Activated naive CD4-positive, alpha-beta T cell treated with anti-CD3 and anti-CD28 coated beads for 36 hours (primary cell): ENCODE data around the gene PCED1B. TPM values are rescaled to one million over a fixed set of nuclear protein-coding genes. Genes with fewer than 3 reads are reported as not detected.

Experiments used
- CTCF ChIA-PET: fragments of 350-600 bp; sonication (Branson Sonifier 250); formaldehyde crosslinking; loops from one replicate; lab custom pipeline; 2021; ENCODE audit warnings: antibody characterized with exemption; lab: Charles Lee
- DNase-seq: peaks from one replicate; pipeline ENCODE4 v3.0.0-alpha.2; 2020
- H3K27ac Mint-ChIP-seq: one replicate; pipeline ENCODE4 v1.8.0; 2021; ENCODE audit warnings: mild to moderate bottlenecking, mixed read lengths
- H3K27me3 Mint-ChIP-seq: one replicate; pipeline ENCODE4 v1.8.0; 2021; ENCODE audit warnings: low read depth, mixed read lengths
- H3K36me3 Mint-ChIP-seq: one replicate; pipeline ENCODE4 v1.8.0; 2021; ENCODE audit warnings: low read depth, mixed read lengths
- H3K4me1 Mint-ChIP-seq: one replicate; pipeline ENCODE4 v1.8.0; 2021; ENCODE audit warnings: low read depth, mixed read lengths
- H3K4me3 Mint-ChIP-seq: one replicate; pipeline ENCODE4 v1.8.0; 2021; ENCODE audit warnings: mild to moderate bottlenecking, moderate library complexity, mixed read lengths
- H3K9me3 Mint-ChIP-seq: one replicate; pipeline ENCODE4 v1.8.0; 2021; ENCODE audit warnings: mixed read lengths
- intact Hi-C: fragments of 100-400 bp; cut with micrococcal nuclease; formaldehyde crosslinking; loops from one replicate; pipeline ENCODE4 v1.15.1; 2023
- total RNA-seq, 2 experiments: library from RNA; stranded (reverse); gene quantifications; one replicate each; pipeline ENCODE4 v1.2.3, GENCODE V29; 2021

Gene PCED1B, protein sequence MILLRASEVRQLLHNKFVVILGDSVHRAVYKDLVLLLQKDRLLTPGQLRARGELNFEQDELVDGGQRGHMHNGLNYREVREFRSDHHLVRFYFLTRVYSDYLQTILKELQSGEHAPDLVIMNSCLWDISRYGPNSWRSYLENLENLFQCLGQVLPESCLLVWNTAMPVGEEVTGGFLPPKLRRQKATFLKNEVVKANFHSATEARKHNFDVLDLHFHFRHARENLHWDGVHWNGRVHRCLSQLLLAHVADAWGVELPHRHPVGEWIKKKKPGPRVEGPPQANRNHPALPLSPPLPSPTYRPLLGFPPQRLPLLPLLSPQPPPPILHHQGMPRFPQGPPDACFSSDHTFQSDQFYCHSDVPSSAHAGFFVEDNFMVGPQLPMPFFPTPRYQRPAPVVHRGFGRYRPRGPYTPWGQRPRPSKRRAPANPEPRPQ
- 100 to 1,000 TPM; 138 to 143 TPM for total RNA-seq

- peaks cover 33% of the 10 kb centered on the region for H3K36me3 Mint-ChIP-seq
- no peaks in the 10 kb centered on the region for H3K27me3 Mint-ChIP-seq
- CTCF ChIA-PET: interaction anchor here (0.9 to 3.4 kb wide), 12 partner anchors 9 to 318 kb away, joined by 3 to 15 read pairs (median 5); no protein-coding TSS in a partner anchor
- H3K9me3 Mint-ChIP-seq: no peaks in the 10 kb centered on the region
- peaks cover 69% of the 10 kb centered on the region for H3K4me1 Mint-ChIP-seq
- peak within 1 kb of the TSS; percentile 95 for H3K4me3 Mint-ChIP-seq
- peak within 1 kb of the TSS; percentile 94 for H3K27ac Mint-ChIP-seq
- peak; percentile 88 for DNase-seq
- intact Hi-C loops: loop anchor here (1.0 to 5.0 kb wide), 7 partner anchors 47 to 608 kb away; no protein-coding TSS in a partner anchor
Measured at GRCh38 chr12:47079468-47079980, at the start of gene PCED1B, which contains the start of gene AMIGO2. TSS of gene PCED1B (plus strand) at chr12:47079621. CDS start at chr12:47235064, 155,443 bp downstream. TSS of gene AMIGO2 (minus strand) at chr12:47079959. CDS start at chr12:47079002, 957 bp downstream.

DNA sequence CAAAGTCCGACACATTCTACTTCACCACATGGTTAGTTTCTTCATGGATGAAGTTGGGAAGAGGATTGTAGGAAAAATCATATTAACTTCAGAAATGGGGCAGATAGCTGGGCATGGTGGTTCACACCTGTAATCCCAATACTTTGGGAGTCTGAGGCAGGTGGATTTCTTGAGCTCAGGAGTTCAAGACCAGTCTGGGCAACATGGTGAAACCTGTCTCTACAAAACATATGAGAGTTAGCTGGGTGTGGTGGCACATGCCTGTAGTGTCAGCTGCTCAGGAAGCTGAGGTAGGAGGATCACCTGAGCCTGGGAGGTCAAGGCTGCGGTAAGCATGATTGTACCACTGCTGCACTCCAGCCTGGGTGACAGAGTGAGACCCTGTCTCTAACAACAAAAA is 49.5 kb upstream of the PCED1B start:
- CTCF ChIA-PET: no interaction called here
- Mint-ChIP-seq H3K36me3 (no peaks in the 10 kb centered on the region), H3K4me3 (no peak overlapping the region), H3K27me3 (no peaks in the 10 kb centered on the region), H3K4me1 (peaks cover 36% of the 10 kb centered on the region), H3K27ac (no peak overlapping the region), H3K9me3 (no peaks in the 10 kb centered on the region)
- no peak for DNase-seq
- intact Hi-C loops: loop anchor here (5.0 to 10.0 kb wide), 4 partner anchors 177 to 875 kb away; partner anchors contain the start of gene RPAP3

GRCh38 chr12:47032644-47033043 is 46.8 kb upstream of the PCED1B start:
- Mint-ChIP-seq H3K4me3 (no peak overlapping the region), H3K4me1 (peaks cover 43% of the 10 kb centered on the region), H3K27ac (peak overlapping the region; percentile 79), H3K9me3 (no peaks in the 10 kb centered on the region), H3K36me3 (no peaks in the 10 kb centered on the region), H3K27me3 (no peaks in the 10 kb centered on the region)
- CTCF ChIA-PET: interaction anchor here (0.6 to 4.5 kb wide), 52 partner anchors 10 to 740 kb away, joined by 3 to 56 read pairs (median 4); partner anchors contain the start of genes AMIGO2 and PCED1B
- DNase-seq: peak; percentile 34
- intact Hi-C loops: loop anchor here (1.0 to 5.0 kb wide), 14 partner anchors 39 to 805 kb away; partner anchors contain the start of genes AMIGO2, PCED1B and RPAP3

DNA sequence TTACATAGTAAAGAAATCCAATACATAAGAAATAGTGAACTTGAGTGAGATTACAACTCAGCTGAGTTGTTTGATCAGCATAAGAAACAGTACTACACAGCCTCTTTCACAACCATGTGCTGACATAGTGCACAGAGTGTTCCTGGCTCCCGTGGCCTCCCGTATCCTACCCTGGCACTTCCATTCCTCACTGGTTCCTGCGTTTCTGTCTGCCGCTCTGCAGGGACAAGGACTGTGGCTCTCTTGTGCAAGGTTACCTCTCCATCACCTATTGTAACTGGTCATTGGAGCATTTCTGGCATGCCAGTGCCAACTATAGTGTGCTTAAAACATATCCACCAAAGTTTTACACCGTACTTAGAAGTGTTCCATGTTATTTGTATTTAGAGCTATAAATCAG is 46.3 kb upstream of the PCED1B start:
- CTCF ChIA-PET: interaction anchor here (0.6 to 4.5 kb wide), 41 partner anchors 10 to 739 kb away, joined by 3 to 56 read pairs (median 4); partner anchors contain the start of genes AMIGO2 and PCED1B
- H3K4me1 Mint-ChIP-seq: peaks cover 43% of the 10 kb centered on the region
- H3K4me3 Mint-ChIP-seq: no peak overlapping the region
- intact Hi-C loops: loop anchor here (1.0 to 5.0 kb wide), 8 partner anchors 46 to 804 kb away; partner anchors contain the start of genes AMIGO2, PCED1B and RPAP3
- H3K27me3 Mint-ChIP-seq: no peaks in the 10 kb centered on the region
- no peak for DNase-seq
- no peaks in the 10 kb centered on the region for H3K9me3 Mint-ChIP-seq
- no peaks in the 10 kb centered on the region for H3K36me3 Mint-ChIP-seq
- peak overlapping the region; percentile 79 for H3K27ac Mint-ChIP-seq

GRCh38 chr12:47033789-47034555 is 45.4 kb upstream of the PCED1B start:
- Mint-ChIP-seq H3K9me3 (no peaks in the 10 kb centered on the region), H3K27ac (peak overlapping the region; percentile 43), H3K4me1 (peaks cover 48% of the 10 kb centered on the region), H3K36me3 (no peaks in the 10 kb centered on the region), H3K27me3 (no peaks in the 10 kb centered on the region), H3K4me3 (no peak overlapping the region)
- peak; percentile 35 for DNase-seq
- intact Hi-C loops: loop anchor here (1.0 to 5.0 kb wide), 8 partner anchors 45 to 803 kb away; partner anchors contain the start of genes AMIGO2, PCED1B and RPAP3
- CTCF ChIA-PET: interaction anchor here (0.6 to 4.5 kb wide), 14 partner anchors 11 to 669 kb away, joined by 3 to 56 read pairs (median 11); partner anchors contain the start of genes AMIGO2 and PCED1B

DNA sequence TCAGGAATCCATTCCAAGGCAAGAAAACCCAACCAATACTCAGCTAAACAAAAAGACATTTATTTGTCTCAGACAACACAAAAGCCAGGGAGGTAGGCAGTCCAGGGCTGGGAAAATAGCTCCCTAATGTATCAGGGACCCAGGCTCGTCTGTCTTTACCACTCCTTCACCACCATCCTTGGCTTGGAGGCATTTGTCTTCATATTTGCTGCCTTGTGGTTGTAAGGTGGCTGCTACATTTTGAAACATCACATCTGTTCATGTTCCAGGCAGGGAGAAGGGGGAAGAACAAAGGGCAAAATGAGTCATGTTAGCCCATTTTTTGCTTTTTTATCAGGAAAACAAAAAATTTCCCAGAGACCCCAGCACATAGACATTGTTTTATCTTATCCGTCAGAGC is 44.8 kb upstream of the PCED1B start:
- Mint-ChIP-seq H3K9me3 (no peaks in the 10 kb centered on the region), H3K4me1 (peaks cover 45% of the 10 kb centered on the region), H3K4me3 (no peak overlapping the region), H3K27me3 (no peaks in the 10 kb centered on the region), H3K27ac (no peak overlapping the region), H3K36me3 (no peaks in the 10 kb centered on the region)
- intact Hi-C loops: loop anchor here (5.0 kb wide), 3 partner anchors 173 to 803 kb away; partner anchors contain the start of gene RPAP3
- CTCF ChIA-PET: interaction anchor here (1.5 to 4.5 kb wide), 4 partner anchors 18 to 363 kb away, joined by 3 to 56 read pairs (median 30); no protein-coding TSS in a partner anchor
- no peak for DNase-seq

DNA sequence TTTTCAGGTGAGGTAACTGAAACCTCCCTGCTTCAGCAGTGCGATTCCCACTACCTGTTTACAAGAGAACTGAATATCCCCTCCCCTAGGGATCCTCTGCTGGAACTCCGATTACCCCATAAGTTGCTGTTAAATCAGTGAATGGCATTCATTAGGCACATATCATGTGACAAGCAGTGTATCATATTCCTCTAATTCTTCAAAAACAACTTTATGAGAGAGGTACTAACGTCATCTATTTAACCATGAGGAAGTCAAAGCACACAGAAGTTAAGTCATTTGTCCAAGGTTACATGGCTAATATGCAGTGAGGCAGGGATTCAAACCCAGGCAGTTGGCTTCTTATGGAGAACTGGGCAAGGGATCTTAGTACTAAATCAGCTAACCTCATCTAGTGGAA is 43.9 kb upstream of the PCED1B start:
- DNase-seq: no peak
- H3K27me3 Mint-ChIP-seq: no peaks in the 10 kb centered on the region
- no peak overlapping the region for H3K27ac Mint-ChIP-seq
- no peak overlapping the region for H3K4me3 Mint-ChIP-seq
- intact Hi-C loops: no loop called here
- H3K9me3 Mint-ChIP-seq: no peaks in the 10 kb centered on the region
- H3K36me3 Mint-ChIP-seq: no peaks in the 10 kb centered on the region
- CTCF ChIA-PET: interaction anchor here (0.7 to 4.5 kb wide), 3 partner anchors 36 to 362 kb away, joined by 3 to 56 read pairs (median 4); no protein-coding TSS in a partner anchor
- H3K4me1 Mint-ChIP-seq: peaks cover 42% of the 10 kb centered on the region

GRCh38 chr12:47038270-47038748 is 41.1 kb upstream of the PCED1B start:
- CTCF ChIA-PET: interaction anchor here (0.7 to 1.3 kb wide), 2 partner anchors 359 to 612 kb away, joined by 3 to 5 read pairs; no protein-coding TSS in a partner anchor
- Mint-ChIP-seq H3K9me3 (no peaks in the 10 kb centered on the region), H3K4me1 (peaks cover 28% of the 10 kb centered on the region), H3K27me3 (no peaks in the 10 kb centered on the region), H3K27ac (no peak overlapping the region), H3K4me3 (no peak overlapping the region), H3K36me3 (no peaks in the 10 kb centered on the region)
- intact Hi-C loops: no loop called here
- DNase-seq: no peak

GRCh38 chr12:47039079-47039478 is 40.3 kb upstream of the PCED1B start:
- CTCF ChIA-PET: interaction anchor here (0.7 kb wide), 1 partner anchor 612 kb away, joined by 3 read pairs; no protein-coding TSS in a partner anchor
- H3K9me3 Mint-ChIP-seq: no peaks in the 10 kb centered on the region
- peaks cover 20% of the 10 kb centered on the region for H3K4me1 Mint-ChIP-seq
- H3K27me3 Mint-ChIP-seq: no peaks in the 10 kb centered on the region
- H3K27ac Mint-ChIP-seq: no peak overlapping the region
- no peak for DNase-seq
- H3K4me3 Mint-ChIP-seq: no peak overlapping the region
- intact Hi-C loops: no loop called here
- H3K36me3 Mint-ChIP-seq: no peaks in the 10 kb centered on the region

- no peak overlapping the region for H3K27ac Mint-ChIP-seq
Measured at GRCh38 chr12:47039756-47040155, 39.7 kb upstream of the PCED1B start.

GRCh38 chr12:47041327-47041726 is 38.1 kb upstream of the PCED1B start:
- H3K4me1 Mint-ChIP-seq: peaks cover 5% of the 10 kb centered on the region
- CTCF ChIA-PET: no interaction called here
- no peak for DNase-seq
- no peaks in the 10 kb centered on the region for H3K9me3 Mint-ChIP-seq
- no peaks in the 10 kb centered on the region for H3K36me3 Mint-ChIP-seq
- H3K27me3 Mint-ChIP-seq: no peaks in the 10 kb centered on the region
- H3K27ac Mint-ChIP-seq: no peak overlapping the region
- intact Hi-C loops: no loop called here
- H3K4me3 Mint-ChIP-seq: no peak overlapping the region

More at GRCh38 chr12:47039756-47040155, 39.7 kb upstream of the PCED1B start:
- H3K27me3 Mint-ChIP-seq: no peaks in the 10 kb centered on the region
- intact Hi-C loops: no loop called here
- H3K9me3 Mint-ChIP-seq: no peaks in the 10 kb centered on the region
- DNase-seq: no peak
- peaks cover 13% of the 10 kb centered on the region for H3K4me1 Mint-ChIP-seq
- CTCF ChIA-PET: no interaction called here
- no peaks in the 10 kb centered on the region for H3K36me3 Mint-ChIP-seq
- H3K4me3 Mint-ChIP-seq: no peak overlapping the region
